Measurements from ENCODE around the gene MAST2. TPM values are rescaled to one million over a fixed set of nuclear protein-coding genes. Genes with fewer than 3 reads are reported as not detected.

Gene MAST2
- total RNA-seq, 5 donors from 2014 or later (not counting 1 experiment from before 2014, with no cell fraction given), result 7.4 to 9.7 (median 7.6) TPM

DNA sequence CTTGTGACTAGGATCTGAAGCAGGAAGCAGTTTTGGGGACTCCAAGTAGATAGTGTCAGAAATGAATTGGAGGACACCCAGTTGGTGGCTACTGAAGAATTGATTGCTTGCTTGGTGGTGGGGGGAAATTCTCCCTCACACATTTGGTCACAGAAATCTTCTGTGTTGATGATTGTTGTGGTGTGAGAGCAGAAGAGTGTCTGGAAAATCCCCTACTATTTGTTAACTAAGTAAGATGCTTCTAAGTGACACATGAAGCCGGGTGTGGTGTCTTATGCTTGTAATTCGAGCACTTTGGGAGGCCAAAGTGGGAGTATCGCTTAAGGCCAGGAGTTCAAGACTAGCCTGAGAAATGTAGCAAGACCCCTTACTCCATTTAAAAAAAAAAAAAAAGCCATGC, 30.4 kb upstream of the MAST2 start:
- no CpG with 5 or more reads among the region's 3 CpGs for WGBS (ENCODE audit: insufficient coverage)
- ATAC-seq (replicated peaks in 1 of 4) (no peak), DNase-seq (no peak)

DNA sequence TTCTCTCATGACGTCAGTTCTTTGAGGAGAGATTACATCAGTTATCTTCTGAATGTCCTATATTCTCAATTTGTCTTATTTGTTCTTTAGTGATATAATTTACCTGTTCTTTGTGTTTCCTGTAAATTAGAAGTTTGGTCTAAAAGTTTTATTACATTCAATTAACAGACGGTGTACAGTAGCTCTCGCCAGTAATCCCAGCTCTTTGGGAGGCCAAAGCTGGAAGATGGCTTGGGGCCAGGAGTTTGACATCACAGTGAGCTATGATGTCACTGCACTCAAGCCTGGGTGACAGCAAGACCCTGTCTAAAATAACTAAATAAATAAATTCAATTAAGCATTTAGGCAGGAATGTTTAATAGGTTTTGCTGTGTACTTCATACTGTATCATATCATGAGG, 27.6 kb upstream of the MAST2 start:
- Histone ChIP-seq H3K27me3 (replicated peaks in 1 of 2; ENCODE audit: control insufficient read depth in 2 of 2, extremely low read depth in 1 of 2, insufficient read depth in 2 of 2, low read length in 1 of 2) (no peaks in the 10 kb centered on the region), H3K36me3 (ENCODE audit: control insufficient read depth in 2 of 2, extremely low read depth in 1 of 2, insufficient read depth in 1 of 2, low read length in 1 of 2) (no peaks in the 10 kb centered on the region), H3K4me3 (ENCODE audit: control insufficient read depth in 1 of 2, extremely low read depth in 1 of 2, low read length in 1 of 2) (no peak overlapping the region), H3K9me3 (no peaks in the 10 kb centered on the region), H3K4me1 (ENCODE audit: control insufficient read depth in 1 of 2, extremely low read depth in 1 of 2, insufficient read depth in 2 of 2, low read length in 2 of 2) (no peaks in the 10 kb centered on the region), H3K27ac (ENCODE audit: low read length) (no peak overlapping the region)
- ChIA-PET CTCF (no interaction called here), POLR2A (no interaction called here)
- no peaks in the 10 kb centered on the region for H3K27me3 Mint-ChIP-seq
- DNase-seq, result no peak
- no peak overlapping the region for H3K27ac Mint-ChIP-seq
- H3K36me3 Mint-ChIP-seq, result no peaks in the 10 kb centered on the region
- no peak for ATAC-seq (replicated peaks in 1 of 4)
- H3K4me3 Mint-ChIP-seq, result no peak overlapping the region
- no CpG with 5 or more reads among the region's 3 CpGs for WGBS (ENCODE audit: insufficient coverage)
- H3K4me1 Mint-ChIP-seq, result no peaks in the 10 kb centered on the region
- H3K9me3 Mint-ChIP-seq, result no peaks in the 10 kb centered on the region

More for the DNA sequence above, 30.4 kb upstream of the MAST2 start:
- no peak overlapping the region for H3K27ac Mint-ChIP-seq
- ChIA-PET POLR2A (no interaction called here), CTCF (no interaction called here)
- H3K9me3 Mint-ChIP-seq, result no peaks in the 10 kb centered on the region
- no peak overlapping the region for H3K27ac ChIP-seq (ENCODE audit: low read length)
- no peaks in the 10 kb centered on the region for H3K27me3 ChIP-seq (replicated peaks in 1 of 2; ENCODE audit: control insufficient read depth in 2 of 2, extremely low read depth in 1 of 2, insufficient read depth in 2 of 2, low read length in 1 of 2)
- no peak overlapping the region for H3K4me3 Mint-ChIP-seq
- no peaks in the 10 kb centered on the region for H3K27me3 Mint-ChIP-seq
- no peak overlapping the region for H3K4me3 ChIP-seq (ENCODE audit: control insufficient read depth in 1 of 2, extremely low read depth in 1 of 2, low read length in 1 of 2)
- H3K4me1 Mint-ChIP-seq, result no peaks in the 10 kb centered on the region
- H3K36me3 ChIP-seq (ENCODE audit: control insufficient read depth in 2 of 2, extremely low read depth in 1 of 2, insufficient read depth in 1 of 2, low read length in 1 of 2), result no peaks in the 10 kb centered on the region
- H3K9me3 ChIP-seq, result no peaks in the 10 kb centered on the region
- H3K36me3 Mint-ChIP-seq, result no peaks in the 10 kb centered on the region
- no peaks in the 10 kb centered on the region for H3K4me1 ChIP-seq (ENCODE audit: control insufficient read depth in 1 of 2, extremely low read depth in 1 of 2, insufficient read depth in 2 of 2, low read length in 2 of 2)

DNA sequence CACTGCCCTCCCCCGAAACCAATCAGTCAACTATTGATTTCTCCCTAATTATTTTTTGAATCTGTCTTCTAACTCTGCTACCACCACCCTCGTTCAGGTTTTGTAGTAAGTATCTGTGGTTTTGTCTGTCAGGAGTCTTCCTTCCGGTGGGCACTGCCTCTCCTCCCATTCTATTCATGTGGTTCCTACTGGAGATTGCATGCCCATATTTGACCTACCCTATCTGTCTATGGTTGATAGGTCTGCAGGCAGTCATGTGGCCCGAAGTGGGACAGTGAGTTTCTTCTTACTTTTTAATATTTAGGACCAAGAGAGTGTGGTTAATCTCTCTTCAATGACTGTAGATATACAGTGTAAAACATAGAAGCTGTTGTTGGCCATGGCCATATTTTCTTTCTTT, 17.8 kb upstream of the MAST2 start:
- ATAC-seq (replicated peaks in 1 of 4) (peak; percentile 78 to 99 (median 99)), DNase-seq (peak in 26 of 35 experiments; percentile 1 to 61 (median 12))
- Histone ChIP-seq H3K27me3 (replicated peaks in 1 of 2; ENCODE audit: control insufficient read depth in 2 of 2, extremely low read depth in 1 of 2, insufficient read depth in 2 of 2, low read length in 1 of 2) (peaks cover 3 to 15% of the 10 kb centered on the region in 2 experiments), H3K9me3 (no peaks in the 10 kb centered on the region), H3K27ac (ENCODE audit: low read length) (no peak overlapping the region), H3K4me1 (ENCODE audit: control insufficient read depth in 1 of 2, extremely low read depth in 1 of 2, insufficient read depth in 2 of 2, low read length in 2 of 2) (peaks cover 6 to 25% of the 10 kb centered on the region in 2 experiments), H3K36me3 (ENCODE audit: control insufficient read depth in 2 of 2, extremely low read depth in 1 of 2, insufficient read depth in 1 of 2, low read length in 1 of 2) (no peaks in the 10 kb centered on the region), H3K4me3 (ENCODE audit: control insufficient read depth in 1 of 2, extremely low read depth in 1 of 2, low read length in 1 of 2) (peak overlapping the region; percentile 11 to 42)
- POLR2A ChIA-PET, result interaction anchor here in 1 of 2 donors (0.7 kb wide), 1 partner anchor 39 kb away, joined by 3 read pairs; no protein-coding TSS in a partner anchor
- Mint-ChIP-seq H3K27me3 (peaks cover 4 to 17% of the 10 kb centered on the region in 2 donors), H3K9me3 (no peaks in the 10 kb centered on the region), H3K4me1 (peaks cover 20 to 30% (median 30%) of the 10 kb centered on the region in 3 donors), H3K27ac (no peak overlapping the region), H3K36me3 (no peaks in the 10 kb centered on the region), H3K4me3 (peak overlapping the region; percentile 22 to 86 (median 65))
- CTCF ChIA-PET, result no interaction called here
- WGBS (ENCODE audit: insufficient coverage), result no CpG with 5 or more reads among the region's 4 CpGs

- H3K9me3 ChIP-seq, result no peaks in the 10 kb centered on the region
- CTCF ChIA-PET, result no interaction called here
- no peak overlapping the region for H3K4me3 Mint-ChIP-seq
Observed at GRCh38 chr1:45787905-45788304, 15.5 kb upstream of the MAST2 start.

GRCh38 chr1:45789601-45790000, 13.8 kb upstream of the MAST2 start:
- H3K9me3 ChIP-seq, result no peaks in the 10 kb centered on the region
- no peaks in the 10 kb centered on the region for H3K9me3 Mint-ChIP-seq
- DNase-seq (no peak), ATAC-seq (replicated peaks in 1 of 4) (no peak)
- no peak overlapping the region for H3K4me3 ChIP-seq (ENCODE audit: control insufficient read depth in 1 of 2, extremely low read depth in 1 of 2, low read length in 1 of 2)
- WGBS (ENCODE audit: insufficient coverage), result 100% methylated on average over 1 of the region's 2 CpGs
- peaks cover 16 to 18% of the 10 kb centered on the region in 2 donors for H3K27me3 Mint-ChIP-seq
- H3K36me3 Mint-ChIP-seq, result no peaks in the 10 kb centered on the region
- H3K4me1 ChIP-seq (ENCODE audit: control insufficient read depth in 1 of 2, extremely low read depth in 1 of 2, insufficient read depth in 2 of 2, low read length in 2 of 2), result peaks cover 6 to 25% of the 10 kb centered on the region in 2 experiments
- ChIA-PET POLR2A (no interaction called here), CTCF (no interaction called here)
- H3K27me3 ChIP-seq (replicated peaks in 1 of 2; ENCODE audit: control insufficient read depth in 2 of 2, extremely low read depth in 1 of 2, insufficient read depth in 2 of 2, low read length in 1 of 2), result peaks cover 3 to 16% of the 10 kb centered on the region in 2 experiments
- H3K27ac ChIP-seq (ENCODE audit: low read length), result no peak overlapping the region
- no peak overlapping the region for H3K27ac Mint-ChIP-seq
- H3K4me1 Mint-ChIP-seq, result peaks cover 20 to 30% (median 28%) of the 10 kb centered on the region in 3 donors
- no peaks in the 10 kb centered on the region for H3K36me3 ChIP-seq (ENCODE audit: control insufficient read depth in 2 of 2, extremely low read depth in 1 of 2, insufficient read depth in 1 of 2, low read length in 1 of 2)
- no peak overlapping the region for H3K4me3 Mint-ChIP-seq

More at GRCh38 chr1:45787905-45788304, 15.5 kb upstream of the MAST2 start:
- Mint-ChIP-seq H3K27ac (no peak overlapping the region), H3K9me3 (no peaks in the 10 kb centered on the region), H3K27me3 (peaks cover 13 to 16% of the 10 kb centered on the region in 2 donors), H3K4me1 (peaks cover 20 to 30% (median 30%) of the 10 kb centered on the region in 3 donors), H3K36me3 (no peaks in the 10 kb centered on the region)
- Histone ChIP-seq H3K27ac (ENCODE audit: low read length) (no peak overlapping the region), H3K36me3 (ENCODE audit: control insufficient read depth in 2 of 2, extremely low read depth in 1 of 2, insufficient read depth in 1 of 2, low read length in 1 of 2) (no peaks in the 10 kb centered on the region), H3K27me3 (replicated peaks in 1 of 2; ENCODE audit: control insufficient read depth in 2 of 2, extremely low read depth in 1 of 2, insufficient read depth in 2 of 2, low read length in 1 of 2) (peaks cover 3 to 15% of the 10 kb centered on the region in 2 experiments), H3K4me3 (ENCODE audit: control insufficient read depth in 1 of 2, extremely low read depth in 1 of 2, low read length in 1 of 2) (no peak overlapping the region), H3K4me1 (ENCODE audit: control insufficient read depth in 1 of 2, extremely low read depth in 1 of 2, insufficient read depth in 2 of 2, low read length in 2 of 2) (peaks cover 6 to 25% of the 10 kb centered on the region in 2 experiments)
- POLR2A ChIA-PET, result no interaction called here
- DNase-seq, result peak in 1 of 35 experiments; percentile 7
- no peak for ATAC-seq (replicated peaks in 1 of 4)
- whole genome bisulfite sequencing (ENCODE audit: insufficient coverage), result 80% methylated on average over 1 of the region's 4 CpGs

DNA sequence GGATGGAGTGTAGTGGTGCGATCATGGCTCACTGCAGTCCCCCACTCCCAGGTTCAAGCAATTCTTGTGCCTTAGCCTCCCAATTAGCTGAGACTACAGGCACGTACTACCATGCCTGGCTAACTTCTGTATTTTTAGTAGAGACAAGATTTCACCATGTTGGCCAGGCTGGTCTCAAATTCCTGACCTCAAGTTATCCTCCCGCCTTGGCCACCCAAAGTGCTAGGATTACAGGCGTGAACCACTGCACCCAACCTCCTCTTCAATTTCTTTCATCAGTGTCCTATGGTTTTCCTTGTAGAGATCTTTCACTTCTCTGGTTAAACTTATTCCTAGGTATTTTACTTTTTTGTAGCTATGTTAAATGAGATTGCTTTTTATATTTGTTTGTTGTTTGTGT, 10.7 kb upstream of the MAST2 start:
- POLR2A ChIA-PET, result no interaction called here
- Histone ChIP-seq H3K4me1 (ENCODE audit: control insufficient read depth in 1 of 2, extremely low read depth in 1 of 2, insufficient read depth in 2 of 2, low read length in 2 of 2) (no peaks in the 10 kb centered on the region), H3K27ac (ENCODE audit: low read length) (no peak overlapping the region), H3K36me3 (ENCODE audit: control insufficient read depth in 2 of 2, extremely low read depth in 1 of 2, insufficient read depth in 1 of 2, low read length in 1 of 2) (no peaks in the 10 kb centered on the region), H3K9me3 (no peaks in the 10 kb centered on the region), H3K27me3 (replicated peaks in 1 of 2; ENCODE audit: control insufficient read depth in 2 of 2, extremely low read depth in 1 of 2, insufficient read depth in 2 of 2, low read length in 1 of 2) (peaks cover 0 to 6% of the 10 kb centered on the region in 2 experiments), H3K4me3 (ENCODE audit: control insufficient read depth in 1 of 2, extremely low read depth in 1 of 2, low read length in 1 of 2) (no peak overlapping the region)
- 100% methylated on average over 1 of the region's 4 CpGs for WGBS (ENCODE audit: insufficient coverage)
- DNase-seq, result no peak
- Mint-ChIP-seq H3K36me3 (no peaks in the 10 kb centered on the region), H3K27me3 (peaks cover 12 to 13% of the 10 kb centered on the region in 2 donors), H3K27ac (no peak overlapping the region), H3K4me1 (peaks cover 0 to 3% (median 3%) of the 10 kb centered on the region in 3 donors), H3K4me3 (no peak overlapping the region), H3K9me3 (no peaks in the 10 kb centered on the region)
- CTCF ChIA-PET, result no interaction called here
- no peak for ATAC-seq (replicated peaks in 1 of 4)

Measured in T-cell (primary cell).